Astrocyte of the cerebellum (primary cell): ENCODE measurements around the gene PMM2.

Experiments
- DNase-seq: peaks from one replicate; pipeline ENCODE4 v3.0.0-alpha.2; 2011; ENCODE audit warnings: low read depth
- H3K4me3 ChIP-seq: 2 replicates; pipeline ENCODE4 v1.5.1; 2011; ENCODE audit warnings: mild to moderate bottlenecking, low read depth, low read length, moderate library complexity
- CTCF ChIP-seq: IDR thresholded peaks from 2 replicates; pipeline ENCODE4 v1.5.1; 2012; ENCODE audit warnings: low read length, low read depth, moderate library complexity, mild to moderate bottlenecking; ENCODE audit errors: missing control alignments
- in situ Hi-C: cut with HindIII; loops from 2 replicates; pipeline ENCODE4 v1.10.0; 2017; ENCODE audit warnings: low sequenced_read_pairs

Gene PMM2

GRCh38 chr16:8866118-8866883 is 68.7 kb downstream of the PMM2 start:
- peak overlapping the region; percentile 71 for H3K4me3 ChIP-seq

GRCh38 chr16:8866884-8867215 is 69.2 kb downstream of the PMM2 start:
- H3K4me3 ChIP-seq, result peak overlapping the region; percentile 71
- no peak for TF ChIP-seq CTCF
- no peak for DNase-seq
- in situ Hi-C loops, result no loop called here

More at GRCh38 chr16:8866118-8866883, 68.7 kb downstream of the PMM2 start:
- no peak for TF ChIP-seq CTCF
- in situ Hi-C loops, result no loop called here
- no peak for DNase-seq

GRCh38 chr16:8867216-8867931 is 69.7 kb downstream of the PMM2 start:
- TF ChIP-seq CTCF, result no peak
- in situ Hi-C loops, result no loop called here
- peak overlapping the region; percentile 71 for H3K4me3 ChIP-seq
- no peak for DNase-seq

GRCh38 chr16:8867932-8868415 is 70.3 kb downstream of the PMM2 start:
- in situ Hi-C loops, result no loop called here
- H3K4me3 ChIP-seq, result peak overlapping the region; percentile 71
- no peak for TF ChIP-seq CTCF
- no peak for DNase-seq

- H3K4me3 ChIP-seq, result peak within 1 kb of the TSS; percentile 71
- DNase-seq, result peak; percentile 64
- no peak for TF ChIP-seq CTCF
- in situ Hi-C loops, result no loop called here
Measured at GRCh38 chr16:8868416-8869211, 71.0 kb downstream of the PMM2 start, which contains the start of gene CARHSP1. TSS of gene CARHSP1 (minus strand) at chr16:8869006. CDS start at chr16:8859328, 9,678 bp downstream.
